DOHH2 (cell line): ENCODE measurements around the gene BLOC1S1.

Experiments used
- CTCF ChIP-seq: fragments of 200-600 bp; sonication (generic); IDR thresholded peaks from one replicate; pipeline ENCODE4 v1.5.1; 2014; ENCODE audit warnings: antibody characterized with exemption, mild to moderate bottlenecking, low read depth, low read length; ENCODE audit not compliant: poor library complexity, severe bottlenecking
- EZH2phosphoT487 ChIP-seq: fragments of 200-600 bp; sonication (generic); IDR thresholded peaks from 2 replicates; pipeline ENCODE4 v1.6.1; 2017; ENCODE audit warnings: borderline replicate concordance, mild to moderate bottlenecking, antibody characterized with exemption, low read length, moderate library complexity, mixed read lengths

DNA sequence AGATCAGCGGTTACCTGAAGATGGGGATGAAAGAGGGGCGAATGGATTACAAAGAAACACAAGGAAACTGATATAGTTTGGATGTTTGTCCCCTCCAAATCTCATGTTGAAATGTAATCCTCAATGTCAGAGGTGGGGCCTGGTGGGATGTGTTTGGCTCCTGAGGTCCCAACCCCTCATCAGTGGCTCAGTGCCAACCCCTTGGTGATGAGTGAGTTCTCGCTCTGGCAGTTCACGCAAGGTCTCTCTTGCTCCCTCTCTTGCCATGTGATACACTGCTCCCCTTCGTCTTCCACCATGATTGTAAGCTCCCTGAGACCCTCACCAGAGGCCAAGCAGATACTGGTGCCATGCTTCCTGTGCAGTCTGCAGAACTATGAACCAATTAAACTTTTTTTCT is 36.2 kb upstream of the BLOC1S1 start:
- no peak for TF ChIP-seq CTCF
- no peak for TF ChIP-seq EZH2phosphoT487
